ENCODE data around the gene MED9. TPM values are rescaled to one million over a fixed set of nuclear protein-coding genes. Genes with fewer than 3 reads are reported as not detected.

The MED9 gene
- polyA plus RNA-seq, 1 donor = 17.3 TPM

- no peak for DNase-seq
Measured at GRCh38 chr17:17538417-17539391, 61.9 kb downstream of the MED9 start.

GRCh38 chr17:17539591-17539990, 62.8 kb downstream of the MED9 start:
- no peak for DNase-seq

- DNase-seq = no peak
Measured at GRCh38 chr17:17540278-17540906, 63.6 kb downstream of the MED9 start.

- no peak for DNase-seq
Measured at GRCh38 chr17:17540935-17541639, 64.3 kb downstream of the MED9 start.

- no peak for DNase-seq
Measured at GRCh38 chr17:17541640-17542001, 64.8 kb downstream of the MED9 start.

Other genes with a start within 250 kb of the MED9 start
- gene FLCN, start 239.8 kb upstream of the MED9 start, polyA plus RNA-seq (ENCODE audit: insufficient read length) = 27.7 TPM
- 66.6 TPM for gene COPS3, start 195.8 kb upstream of the MED9 start, polyA plus RNA-seq (ENCODE audit: insufficient read length)
- 7.4 TPM for gene NT5M, start 173.6 kb upstream of the MED9 start, polyA plus RNA-seq (ENCODE audit: insufficient read length)
- 6.9 TPM for gene RASD1, start 19.4 kb downstream of the MED9 start, polyA plus RNA-seq (ENCODE audit: insufficient read length)
- gene PEMT, start 114.7 kb downstream of the MED9 start, polyA plus RNA-seq (ENCODE audit: insufficient read length) = 28.3 TPM
- 20.1 TPM for gene RAI1, start 204.5 kb downstream of the MED9 start, polyA plus RNA-seq (ENCODE audit: insufficient read length)